Activated T-helper 2 cell treated with anti-CD3 and anti-CD28 coated beads, Interferon-gamma antibody, Interleukin-2, Interleukin-4, amounts not matched to agents 10 μg/mL and 5 μg/mL and 100 μg/mL, durations not matched to agents 14 hours and 24 hours and 36 hours (primary cell): ENCODE results near the gene LILRA5. TPM values are rescaled to one million over a fixed set of nuclear protein-coding genes. Genes with fewer than 3 reads are reported as not detected.
"Not testable (repeated sequence)": the region's sequence is repeated elsewhere in the genome, so short reads cannot be mapped to it uniquely, and the experiment has no call there.

ENCODE experiments used
- DNase-seq: peaks from one replicate; pipeline ENCODE4 v3.0.0; 2021; ENCODE audit warnings: low spot score
- H3K27ac Mint-ChIP-seq: one replicate; pipeline ENCODE4 v1.8.0; 2021; ENCODE audit warnings: mixed read lengths
- H3K27me3 Mint-ChIP-seq: one replicate; pipeline ENCODE4 v1.8.0; 2021; ENCODE audit warnings: low read depth, mixed read lengths
- H3K36me3 Mint-ChIP-seq: one replicate; pipeline ENCODE4 v1.8.0; 2021; ENCODE audit warnings: low read depth, mixed read lengths
- H3K4me1 Mint-ChIP-seq: one replicate; pipeline ENCODE4 v1.8.0; 2021; ENCODE audit warnings: low read depth, mixed read lengths
- H3K4me3 Mint-ChIP-seq: one replicate; pipeline ENCODE4 v1.8.0; 2021; ENCODE audit warnings: low read depth, mild to moderate bottlenecking, moderate library complexity, mixed read lengths
- H3K9me3 Mint-ChIP-seq: one replicate; pipeline ENCODE4 v1.8.0; 2021; ENCODE audit warnings: mixed read lengths
- intact Hi-C: fragments of 100-400 bp; cut with micrococcal nuclease; formaldehyde crosslinking; loops from one replicate; pipeline ENCODE4 v1.15.1; 2023
- total RNA-seq: library from RNA; stranded (reverse); gene quantifications from 2 replicates; pipeline ENCODE4 v1.2.3, GENCODE V29; 2022

LILRA5 gene
- total RNA-seq, 1 donor from 2014 or later = not detected

DNA sequence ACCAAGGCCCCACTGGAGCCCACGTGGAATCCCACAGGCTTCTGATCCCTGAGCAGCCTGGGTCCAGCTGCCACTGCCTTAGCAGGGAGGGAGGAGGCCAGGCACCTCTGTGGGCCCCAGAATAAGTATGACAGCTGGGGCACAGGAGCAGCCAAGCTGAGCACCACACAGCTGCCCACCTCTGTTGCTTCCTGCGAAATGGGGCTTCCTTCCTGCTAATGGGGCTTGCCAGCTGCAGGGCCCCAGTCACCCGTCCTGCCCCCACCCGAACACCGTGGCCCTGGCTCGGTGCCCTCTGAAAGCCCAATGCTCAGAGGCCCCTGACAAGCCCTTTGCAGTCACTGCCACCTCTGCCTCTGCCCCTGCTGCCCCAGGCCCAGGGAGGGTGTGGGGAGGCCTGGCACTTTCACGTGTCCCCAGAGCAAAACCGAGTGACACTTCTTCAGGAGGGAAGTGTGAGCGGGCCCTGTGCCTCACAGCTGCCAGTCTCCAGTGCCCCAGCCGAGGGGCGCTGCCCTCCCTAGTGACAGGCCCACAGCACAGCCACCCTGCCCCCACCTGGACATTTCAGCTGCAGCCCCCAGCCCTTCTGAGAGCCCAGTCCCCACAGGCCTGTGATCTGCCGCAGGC is 27.4 kb downstream of the LILRA5 start:
- H3K27ac Mint-ChIP-seq, H3K9me3 Mint-ChIP-seq, H3K36me3 Mint-ChIP-seq, DNase-seq, intact Hi-C loops, H3K4me1 Mint-ChIP-seq, H3K4me3 Mint-ChIP-seq: not testable (repeated sequence)
- peaks cover 35% of the 10 kb centered on the region for H3K27me3 Mint-ChIP-seq

- Mint-ChIP-seq H3K27me3 (peaks cover 32% of the 10 kb centered on the region), H3K36me3 (no peaks in the 10 kb centered on the region)
Observed at GRCh38 chr19:54282686-54283470, 30.1 kb downstream of the LILRA5 start.

GRCh38 chr19:54281729-54282075 is 31.3 kb downstream of the LILRA5 start:
- intact Hi-C loops, H3K9me3 Mint-ChIP-seq, H3K36me3 Mint-ChIP-seq, H3K27ac Mint-ChIP-seq, H3K4me1 Mint-ChIP-seq, DNase-seq, H3K4me3 Mint-ChIP-seq: not testable (repeated sequence)
- H3K27me3 Mint-ChIP-seq = peaks cover 27% of the 10 kb centered on the region

More at GRCh38 chr19:54282686-54283470, 30.1 kb downstream of the LILRA5 start:
- Mint-ChIP-seq H3K4me1 (no peaks in the 10 kb centered on the region), H3K4me3 (no peak overlapping the region), H3K9me3 (no peaks in the 10 kb centered on the region), H3K27ac (no peak overlapping the region)
- DNase-seq = no peak
- intact Hi-C loops = no loop called here

GRCh38 chr19:54281007-54281728 is 31.8 kb downstream of the LILRA5 start, which contains the start of gene LILRB2:
LILRB2 (minus strand) TSS chr19:54281110; CDS start chr19:54280496, 614 bp downstream.
- DNase-seq = no peak
- H3K4me3 Mint-ChIP-seq = no peak within 1 kb of the TSS
- no peak within 1 kb of the TSS for H3K27ac Mint-ChIP-seq
- H3K9me3 Mint-ChIP-seq = no peaks in the 10 kb centered on the region
- no peaks in the 10 kb centered on the region for H3K4me1 Mint-ChIP-seq
- peaks cover 27% of the 10 kb centered on the region for H3K27me3 Mint-ChIP-seq
- H3K36me3 Mint-ChIP-seq = no peaks in the 10 kb centered on the region
- intact Hi-C loops = no loop called here

DNA sequence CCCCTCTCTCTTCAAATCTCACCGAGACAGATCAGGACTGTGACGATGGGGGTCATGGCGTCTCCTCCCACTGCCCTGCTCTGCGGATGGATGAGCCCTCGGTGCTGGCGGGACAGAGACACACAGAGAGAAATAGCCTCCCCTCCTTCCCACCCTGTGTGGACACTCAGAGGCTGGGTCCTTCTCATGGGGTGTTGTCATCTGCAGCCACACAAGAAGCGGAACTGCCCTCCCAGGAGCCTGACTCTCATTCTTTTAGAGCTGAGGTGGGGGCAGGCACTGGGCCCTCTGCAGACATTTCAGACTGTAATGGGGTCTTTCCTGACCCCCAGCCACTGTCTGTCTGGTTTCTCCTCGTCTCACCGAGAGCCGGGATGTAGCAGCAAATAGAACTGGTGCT is 32.5 kb downstream of the LILRA5 start:
- peaks cover 27% of the 10 kb centered on the region for H3K27me3 Mint-ChIP-seq
- H3K4me3 Mint-ChIP-seq, DNase-seq, intact Hi-C loops, H3K4me1 Mint-ChIP-seq, H3K27ac Mint-ChIP-seq, H3K9me3 Mint-ChIP-seq, H3K36me3 Mint-ChIP-seq: not testable (repeated sequence)

GRCh38 chr19:54280025-54280424 is 32.9 kb downstream of the LILRA5 start:
- DNase-seq, intact Hi-C loops, H3K36me3 Mint-ChIP-seq, H3K4me1 Mint-ChIP-seq, H3K9me3 Mint-ChIP-seq, H3K27ac Mint-ChIP-seq, H3K4me3 Mint-ChIP-seq: not testable (repeated sequence)
- H3K27me3 Mint-ChIP-seq = peaks cover 27% of the 10 kb centered on the region

- intact Hi-C loops = no loop called here
- H3K4me1 Mint-ChIP-seq = no peaks in the 10 kb centered on the region
- H3K9me3 Mint-ChIP-seq = no peaks in the 10 kb centered on the region
- H3K4me3 Mint-ChIP-seq = no peak overlapping the region
- no peak overlapping the region for H3K27ac Mint-ChIP-seq
- DNase-seq = no peak
- H3K27me3 Mint-ChIP-seq = peaks cover 22% of the 10 kb centered on the region
- no peaks in the 10 kb centered on the region for H3K36me3 Mint-ChIP-seq
Observed at GRCh38 chr19:54279406-54279962, 33.5 kb downstream of the LILRA5 start.

- H3K4me3 Mint-ChIP-seq, H3K36me3 Mint-ChIP-seq, H3K4me1 Mint-ChIP-seq, H3K9me3 Mint-ChIP-seq, intact Hi-C loops, DNase-seq, H3K27ac Mint-ChIP-seq: not testable (repeated sequence)
- peaks cover 22% of the 10 kb centered on the region for H3K27me3 Mint-ChIP-seq
Observed at GRCh38 chr19:54278571-54279195, 34.3 kb downstream of the LILRA5 start.

GRCh38 chr19:54278056-54278455 is 34.9 kb downstream of the LILRA5 start:
- intact Hi-C loops, H3K36me3 Mint-ChIP-seq, DNase-seq, H3K9me3 Mint-ChIP-seq, H3K4me1 Mint-ChIP-seq, H3K27ac Mint-ChIP-seq, H3K4me3 Mint-ChIP-seq: not testable (repeated sequence)
- H3K27me3 Mint-ChIP-seq = peaks cover 19% of the 10 kb centered on the region

DNA sequence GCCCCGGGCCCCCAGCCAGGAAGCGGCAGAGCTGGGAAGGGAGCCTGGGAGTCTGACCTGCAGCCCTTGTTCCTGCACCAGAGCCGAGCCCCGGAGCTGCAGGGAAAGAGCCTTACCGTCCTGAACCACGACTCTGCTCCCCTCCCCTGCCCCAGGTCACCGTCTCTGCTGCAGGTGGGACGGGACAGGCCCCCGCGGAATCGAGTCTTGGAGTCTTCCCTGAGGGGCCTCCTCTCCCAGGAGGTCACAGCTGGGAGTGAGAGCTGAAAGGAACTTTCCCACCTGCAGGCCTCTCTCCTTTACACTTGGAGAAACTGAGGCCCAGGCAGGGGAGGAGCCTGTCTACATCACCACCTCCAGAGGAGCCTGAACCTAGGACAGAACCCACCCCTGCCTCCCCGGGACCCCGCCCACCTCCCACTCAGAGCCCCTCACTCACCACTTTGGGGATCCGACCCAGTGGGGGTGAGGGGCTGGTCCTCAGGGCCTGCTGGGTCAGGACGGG is 35.8 kb downstream of the LILRA5 start:
- H3K36me3 Mint-ChIP-seq, DNase-seq, H3K27ac Mint-ChIP-seq, H3K4me1 Mint-ChIP-seq, H3K4me3 Mint-ChIP-seq, H3K9me3 Mint-ChIP-seq, intact Hi-C loops: not testable (repeated sequence)
- peaks cover 16% of the 10 kb centered on the region for H3K27me3 Mint-ChIP-seq

DNA sequence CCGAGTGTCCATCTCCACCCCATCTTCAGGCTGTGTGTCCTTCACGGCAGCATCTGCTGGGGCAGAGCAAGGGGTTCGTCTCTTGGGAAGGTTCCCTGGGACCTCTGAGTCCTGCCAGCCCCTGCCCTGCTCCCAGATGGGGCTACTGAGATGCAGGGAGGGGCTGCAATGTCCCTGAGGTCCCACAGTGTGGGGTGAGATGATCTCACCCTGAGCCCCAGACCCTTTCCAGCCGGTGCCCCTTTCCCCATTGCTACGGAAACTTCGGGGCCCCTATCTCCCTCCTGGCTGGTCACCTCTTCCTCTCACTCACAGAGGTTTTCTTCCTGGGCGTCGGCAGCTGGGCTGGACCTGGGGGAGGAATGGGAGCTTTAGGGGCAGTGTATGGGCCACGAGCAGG is 37.0 kb downstream of the LILRA5 start:
- intact Hi-C loops = no loop called here
- H3K36me3 Mint-ChIP-seq = no peaks in the 10 kb centered on the region
- no peaks in the 10 kb centered on the region for H3K4me1 Mint-ChIP-seq
- no peak overlapping the region for H3K4me3 Mint-ChIP-seq
- DNase-seq = no peak
- peaks cover 11% of the 10 kb centered on the region for H3K27me3 Mint-ChIP-seq
- H3K27ac Mint-ChIP-seq = no peak overlapping the region
- H3K9me3 Mint-ChIP-seq = no peaks in the 10 kb centered on the region

DNA sequence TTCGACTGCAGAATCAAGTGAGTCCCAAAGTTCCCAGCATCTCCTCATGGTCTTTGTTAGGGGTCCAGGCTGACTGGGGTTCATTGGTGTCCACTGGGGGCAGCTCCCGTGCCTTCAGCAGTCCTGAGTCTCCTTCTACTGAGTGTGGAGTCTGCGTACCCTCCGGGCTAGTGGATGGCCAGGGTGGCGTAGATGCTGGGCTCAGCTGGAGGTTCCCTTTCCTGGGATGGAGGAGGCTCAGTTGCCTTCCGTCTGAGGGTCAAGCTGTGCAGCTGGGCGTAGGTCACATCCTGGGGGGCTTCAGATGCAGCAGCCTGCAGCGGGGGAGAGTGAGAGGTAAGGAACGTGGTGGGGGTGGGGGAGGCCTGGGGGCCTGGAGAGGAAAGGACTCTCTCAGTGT is 38.5 kb downstream of the LILRA5 start:
- H3K4me1 Mint-ChIP-seq, DNase-seq, intact Hi-C loops, H3K27ac Mint-ChIP-seq, H3K4me3 Mint-ChIP-seq, H3K36me3 Mint-ChIP-seq, H3K9me3 Mint-ChIP-seq: not testable (repeated sequence)
- H3K27me3 Mint-ChIP-seq = peaks cover 12% of the 10 kb centered on the region
